Panc1 (cell line): ENCODE data around the gene MISP3. TPM values are rescaled to one million over a fixed set of nuclear protein-coding genes. Genes with fewer than 3 reads are reported as not detected.
A peak's percentile ranks its signal among the peaks of the same experiment; 100 is the strongest.

Source experiments
- ATAC-seq: fragments of 200-7000 bp; cut with Tn5 transposase; 2 replicates; pipeline ENCODE4 v1.9.1; 2020; ENCODE audit warnings: mild to moderate bottlenecking, moderate library complexity
- BruUV-seq: library from RNA; stranded (reverse); fragments of 400-500 nt; replicated peaks from 2 replicates; lab custom pipeline; 2021; lab: Mats Ljungman, UMichigan
- CTCF ChIA-PET: fragments of 300-600 bp; sonication (Branson Sonifier 250); formaldehyde crosslinking; loops from one replicate; lab custom pipeline; 2022; ENCODE audit warnings: antibody characterized with exemption; lab: Charles Lee
- POLR2A ChIA-PET: fragments of 300-600 bp; sonication (Branson Sonifier 250); formaldehyde crosslinking; loops from one replicate; lab custom pipeline; 2022; ENCODE audit warnings: antibody characterized with exemption; lab: Charles Lee
- DNase-seq: peaks from one replicate; pipeline ENCODE4 v3.0.0-alpha.2; 2010; ENCODE audit warnings: low read depth, low spot score
- H3K27ac ChIP-seq: 2 replicates; pipeline ENCODE4 v1.5.1; 2011; ENCODE audit warnings: mild to moderate bottlenecking, low read length, inconsistent platforms
- H3K27me3 ChIP-seq: fragments of 200-500 bp; sonication (Bioruptor generic); 2 replicates; pipeline ENCODE4 v1.6.0; 2014; ENCODE audit warnings: low read length, inconsistent platforms; ENCODE audit not compliant: control insufficient read depth, insufficient read depth
- H3K36me3 ChIP-seq: fragments of 200-500 bp; sonication (Bioruptor generic); 2 replicates; pipeline ENCODE4 v1.5.1; 2014; ENCODE audit warnings: inconsistent platforms, mild to moderate bottlenecking, low read length, moderate library complexity; ENCODE audit not compliant: control insufficient read depth, insufficient read depth
- H3K4me1 ChIP-seq: 2 replicates; pipeline ENCODE4 v1.5.1; 2011; ENCODE audit warnings: inconsistent platforms, mild to moderate bottlenecking, low read length, moderate library complexity; ENCODE audit not compliant: control insufficient read depth, insufficient read depth
- H3K4me3 ChIP-seq, 2 experiments: 2 replicates each; pipeline ENCODE4 v1.5.1; 2011 to 2012; ENCODE audit warnings: low read depth in 2 of 2, low read length in 2 of 2, mild to moderate bottlenecking in 2 of 2, inconsistent platforms in 1 of 2, moderate library complexity in 1 of 2
- H3K9me3 ChIP-seq: fragments of 200-500 bp; sonication (Bioruptor generic); 2 replicates; pipeline ENCODE4 v1.5.1; 2014; ENCODE audit warnings: low read depth, mild to moderate bottlenecking, inconsistent platforms, low read length, moderate library complexity; ENCODE audit not compliant: control insufficient read depth, insufficient read depth
- POLR2AphosphoS5 ChIP-seq: IDR thresholded peaks from 2 replicates; pipeline ENCODE4 v1.6.1; 2012; ENCODE audit warnings: mild to moderate bottlenecking, low read depth, low read length, moderate library complexity
- SIN3A ChIP-seq: IDR thresholded peaks from 2 replicates; pipeline ENCODE4 v1.6.1; 2012; ENCODE audit warnings: low read depth, mild to moderate bottlenecking, low read length, moderate library complexity, borderline replicate concordance; ENCODE audit not compliant: insufficient read depth
- TCF7L2 ChIP-seq: IDR thresholded peaks from 2 replicates; pipeline ENCODE4 v1.6.1; 2011; ENCODE audit warnings: mild to moderate bottlenecking, low read depth, low read length, inconsistent platforms
- in situ Hi-C: cut with HindIII; loops from 2 replicates; pipeline ENCODE4 v1.10.0; 2016; ENCODE audit warnings: low sequenced_read_pairs, low pct_unique_long_range_greater_than_20kb
- intact Hi-C: fragments of 100-400 bp; cut with micrococcal nuclease; formaldehyde crosslinking; loops from one replicate; pipeline ENCODE4 v1.10.0; 2022; ENCODE audit not compliant: unreplicated experiment
- total RNA-seq: library from RNA; stranded (reverse); gene quantifications from one replicate; pipeline ENCODE4 v1.2.1, GENCODE V29; 2021; ENCODE audit not compliant: unreplicated experiment
- TF ChIP-seq, protein P1 (sequence below), 2 experiments: IDR thresholded peaks; 2 replicates each; pipeline ENCODE4 v1.6.1; 2011 to 2012; ENCODE audit warnings: low read depth in 2 of 2, control low read depth in 1 of 2, low read length in 1 of 2, mild to moderate bottlenecking in 1 of 2, moderate library complexity in 1 of 2; ENCODE audit not compliant: insufficient read depth in 1 of 2
- TF ChIP-seq, protein P2 (sequence below): fragments of 450-650 bp; IDR thresholded peaks from 2 replicates; pipeline ENCODE4 v1.5.1; 2017; ENCODE audit warnings: mild to moderate bottlenecking

MISP3 gene
- total RNA-seq, 1 experiment from 2014 or later = 1.5 TPM

DNA sequence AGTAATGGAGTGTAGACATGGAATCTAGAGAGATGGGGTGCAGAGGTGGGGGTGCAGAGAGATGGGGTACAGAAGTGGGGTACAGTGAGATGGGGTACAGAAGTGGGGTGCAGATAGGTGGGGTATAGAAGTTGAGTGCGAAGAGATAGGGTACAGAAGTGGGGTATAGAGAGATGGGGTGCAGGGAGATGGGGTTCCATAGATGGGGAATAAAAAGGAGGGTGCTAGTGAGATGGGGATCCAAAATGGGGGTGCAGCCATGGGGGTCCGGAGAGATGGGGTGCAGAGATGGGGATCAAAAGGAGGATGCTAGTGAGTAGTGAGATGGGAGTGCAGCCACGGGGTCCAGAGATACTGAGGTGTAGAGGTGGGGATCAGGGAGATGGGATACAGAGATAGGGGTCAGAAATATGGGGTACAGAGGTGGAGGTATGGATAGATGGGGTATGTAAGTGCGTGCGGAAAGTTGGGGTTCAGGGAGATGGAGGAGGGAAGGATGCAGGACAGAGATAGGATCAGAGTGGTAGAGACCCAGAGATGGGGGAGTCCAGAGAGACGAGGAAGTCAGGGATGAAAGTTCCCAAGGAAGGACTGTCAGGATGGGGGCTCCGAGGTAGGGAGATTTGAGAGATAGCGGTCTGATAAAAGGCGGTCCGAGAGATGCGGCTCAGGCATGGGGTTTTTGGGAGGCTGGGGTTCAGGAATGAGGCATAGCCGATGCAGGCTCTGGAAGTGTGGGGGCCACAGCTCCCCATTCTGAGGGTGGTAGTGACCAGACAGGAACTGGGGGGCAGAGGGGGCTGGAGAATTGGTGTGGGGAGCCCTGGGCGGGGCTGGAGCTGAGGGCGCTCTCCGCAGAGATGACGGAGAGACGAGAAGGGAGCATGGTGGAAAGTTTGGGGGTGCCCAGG is 14.1 kb upstream of the MISP3 start:
- no peak for TF ChIP-seq TCF7L2
- TF ChIP-seq, protein P1, sequence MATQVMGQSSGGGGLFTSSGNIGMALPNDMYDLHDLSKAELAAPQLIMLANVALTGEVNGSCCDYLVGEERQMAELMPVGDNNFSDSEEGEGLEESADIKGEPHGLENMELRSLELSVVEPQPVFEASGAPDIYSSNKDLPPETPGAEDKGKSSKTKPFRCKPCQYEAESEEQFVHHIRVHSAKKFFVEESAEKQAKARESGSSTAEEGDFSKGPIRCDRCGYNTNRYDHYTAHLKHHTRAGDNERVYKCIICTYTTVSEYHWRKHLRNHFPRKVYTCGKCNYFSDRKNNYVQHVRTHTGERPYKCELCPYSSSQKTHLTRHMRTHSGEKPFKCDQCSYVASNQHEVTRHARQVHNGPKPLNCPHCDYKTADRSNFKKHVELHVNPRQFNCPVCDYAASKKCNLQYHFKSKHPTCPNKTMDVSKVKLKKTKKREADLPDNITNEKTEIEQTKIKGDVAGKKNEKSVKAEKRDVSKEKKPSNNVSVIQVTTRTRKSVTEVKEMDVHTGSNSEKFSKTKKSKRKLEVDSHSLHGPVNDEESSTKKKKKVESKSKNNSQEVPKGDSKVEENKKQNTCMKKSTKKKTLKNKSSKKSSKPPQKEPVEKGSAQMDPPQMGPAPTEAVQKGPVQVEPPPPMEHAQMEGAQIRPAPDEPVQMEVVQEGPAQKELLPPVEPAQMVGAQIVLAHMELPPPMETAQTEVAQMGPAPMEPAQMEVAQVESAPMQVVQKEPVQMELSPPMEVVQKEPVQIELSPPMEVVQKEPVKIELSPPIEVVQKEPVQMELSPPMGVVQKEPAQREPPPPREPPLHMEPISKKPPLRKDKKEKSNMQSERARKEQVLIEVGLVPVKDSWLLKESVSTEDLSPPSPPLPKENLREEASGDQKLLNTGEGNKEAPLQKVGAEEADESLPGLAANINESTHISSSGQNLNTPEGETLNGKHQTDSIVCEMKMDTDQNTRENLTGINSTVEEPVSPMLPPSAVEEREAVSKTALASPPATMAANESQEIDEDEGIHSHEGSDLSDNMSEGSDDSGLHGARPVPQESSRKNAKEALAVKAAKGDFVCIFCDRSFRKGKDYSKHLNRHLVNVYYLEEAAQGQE (IDR thresholded peaks at IDR 0.05; ENCODE audit: insufficient read depth in 1 of 2, low read depth in 2 of 2, low read length in 1 of 2) = no peak
- no peak for TF ChIP-seq POLR2AphosphoS5
- TF ChIP-seq, protein P2, sequence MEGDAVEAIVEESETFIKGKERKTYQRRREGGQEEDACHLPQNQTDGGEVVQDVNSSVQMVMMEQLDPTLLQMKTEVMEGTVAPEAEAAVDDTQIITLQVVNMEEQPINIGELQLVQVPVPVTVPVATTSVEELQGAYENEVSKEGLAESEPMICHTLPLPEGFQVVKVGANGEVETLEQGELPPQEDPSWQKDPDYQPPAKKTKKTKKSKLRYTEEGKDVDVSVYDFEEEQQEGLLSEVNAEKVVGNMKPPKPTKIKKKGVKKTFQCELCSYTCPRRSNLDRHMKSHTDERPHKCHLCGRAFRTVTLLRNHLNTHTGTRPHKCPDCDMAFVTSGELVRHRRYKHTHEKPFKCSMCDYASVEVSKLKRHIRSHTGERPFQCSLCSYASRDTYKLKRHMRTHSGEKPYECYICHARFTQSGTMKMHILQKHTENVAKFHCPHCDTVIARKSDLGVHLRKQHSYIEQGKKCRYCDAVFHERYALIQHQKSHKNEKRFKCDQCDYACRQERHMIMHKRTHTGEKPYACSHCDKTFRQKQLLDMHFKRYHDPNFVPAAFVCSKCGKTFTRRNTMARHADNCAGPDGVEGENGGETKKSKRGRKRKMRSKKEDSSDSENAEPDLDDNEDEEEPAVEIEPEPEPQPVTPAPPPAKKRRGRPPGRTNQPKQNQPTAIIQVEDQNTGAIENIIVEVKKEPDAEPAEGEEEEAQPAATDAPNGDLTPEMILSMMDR = no peak
- TF ChIP-seq SIN3A = no peak
- H3K4me3 ChIP-seq = peak overlapping the region; percentile 32 to 47
- H3K36me3 ChIP-seq = no peaks in the 10 kb centered on the region
- H3K9me3 ChIP-seq = no peaks in the 10 kb centered on the region
- peaks cover 5% of the 10 kb centered on the region; the same call in 1 of the 2 replicates for H3K4me1 ChIP-seq
- no peak overlapping the region for H3K27ac ChIP-seq
- POLR2A ChIA-PET = no interaction called here
- intact Hi-C loops (no loop called here), in situ Hi-C loops (no loop called here)
- no TSS peak for BruUV-seq
- CTCF ChIA-PET = interaction anchor here (0.6 kb wide), 1 partner anchor 71 kb away, joined by 7 read pairs; no protein-coding TSS in a partner anchor
- ATAC-seq (no peak), DNase-seq (no peak)
- H3K27me3 ChIP-seq = no peaks in the 10 kb centered on the region

DNA sequence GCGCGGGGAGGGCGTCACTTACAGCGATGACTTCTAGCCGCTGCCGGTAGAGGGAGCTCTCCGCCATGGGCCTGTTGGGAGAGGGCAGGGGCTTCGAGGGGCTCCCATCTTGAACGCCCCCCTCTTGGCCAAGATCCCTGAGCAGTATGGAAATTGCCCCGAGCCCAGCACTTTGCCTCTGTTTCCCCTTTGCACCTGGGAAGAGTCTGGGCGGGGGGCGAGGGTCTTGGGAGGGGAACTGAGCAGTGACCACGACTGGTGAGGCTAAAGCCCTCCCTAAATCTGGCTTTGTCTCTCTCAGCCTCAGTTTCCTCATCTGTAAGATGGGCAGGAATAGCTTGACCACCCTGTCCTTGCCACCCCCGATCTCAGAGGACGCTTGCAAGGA is 13.5 kb upstream of the MISP3 start:
- Histone ChIP-seq H3K36me3 (no peaks in the 10 kb centered on the region), H3K4me3 (no peak overlapping the region), H3K27me3 (no peaks in the 10 kb centered on the region), H3K4me1 (peaks cover 5% of the 10 kb centered on the region; the same call in 1 of the 2 replicates), H3K27ac (no peak overlapping the region), H3K9me3 (no peaks in the 10 kb centered on the region)
- in situ Hi-C loops = no loop called here
- no TSS peak for BruUV-seq
- no peak for DNase-seq
- ChIA-PET POLR2A (no interaction called here), CTCF (interaction anchor here (0.6 kb wide), 1 partner anchor 70 kb away, joined by 7 read pairs; no protein-coding TSS in a partner anchor)
- intact Hi-C loops = no loop called here
- ATAC-seq = no peak
- TF ChIP-seq, protein P2 = no peak; the same call in 1 of the 2 replicates
- TF ChIP-seq, protein P1 (IDR thresholded peaks at IDR 0.05; ENCODE audit: insufficient read depth in 1 of 2, low read depth in 2 of 2, low read length in 1 of 2) = no peak
- TF ChIP-seq SIN3A = no peak
- no peak for TF ChIP-seq POLR2AphosphoS5
- no peak for TF ChIP-seq TCF7L2
